Immature natural killer cell (primary cell): ENCODE measurements around the gene STRA8. TPM values are rescaled to one million over a fixed set of nuclear protein-coding genes. Genes with fewer than 3 reads are reported as not detected.

ENCODE experiments used
- DNase-seq, 3 donors: peaks; one replicate each; pipeline ENCODE4 v3.0.0; 2022; ENCODE audit warnings: mixed read lengths in 1 of 3
- H3K27ac Mint-ChIP-seq, 6 donors: one replicate each; pipeline ENCODE4 v1.8.0; 2020; ENCODE audit warnings: mixed read lengths in 6 of 6, mild to moderate bottlenecking in 5 of 6, inconsistent platforms in 4 of 6, moderate library complexity in 3 of 6
- H3K27me3 Mint-ChIP-seq, 3 donors: one replicate each; pipeline ENCODE4 v1.8.0; 2020 to 2021; ENCODE audit warnings: low read depth in 3 of 3, mild to moderate bottlenecking in 3 of 3, mixed read lengths in 3 of 3, moderate library complexity in 3 of 3, inconsistent platforms in 1 of 3
- H3K36me3 Mint-ChIP-seq, 3 donors: one replicate each; pipeline ENCODE4 v1.8.0; 2020; ENCODE audit warnings: mixed read lengths in 3 of 3, inconsistent platforms in 2 of 3, mild to moderate bottlenecking in 2 of 3
- H3K4me1 Mint-ChIP-seq, 2 donors: one replicate each; pipeline ENCODE4 v1.8.0; 2020; ENCODE audit warnings: inconsistent platforms in 2 of 2, mild to moderate bottlenecking in 2 of 2, mixed read lengths in 2 of 2, moderate library complexity in 1 of 2
- H3K4me3 Mint-ChIP-seq, 5 donors: one replicate each; pipeline ENCODE4 v1.8.0; 2020; ENCODE audit warnings: mild to moderate bottlenecking in 5 of 5, mixed read lengths in 5 of 5, inconsistent platforms in 3 of 5, moderate library complexity in 3 of 5
- H3K9me3 Mint-ChIP-seq, 6 donors: one replicate each; pipeline ENCODE4 v1.8.0; 2020; ENCODE audit warnings: mild to moderate bottlenecking in 6 of 6, mixed read lengths in 6 of 6, inconsistent platforms in 4 of 6, moderate library complexity in 3 of 6
- polyA plus RNA-seq, 3 donors: library from polyadenylated mRNA; unstranded; fragments of 300-500 nt; fragmentation: Illumina TruSeq; gene quantifications; one replicate each; pipeline ENCODE4 v1.2.3, GENCODE V29; 2021

STRA8 gene
- polyA plus RNA-seq, 3 donors from 2014 or later = not detected

GRCh38 chr7:135253851-135254771 lies 20.5 kb downstream of the STRA8 start:
- H3K27me3 Mint-ChIP-seq = peaks cover 0 to 2% (median 1%) of the 10 kb centered on the region in 3 donors
- no peaks in the 10 kb centered on the region for H3K36me3 Mint-ChIP-seq
- DNase-seq = no peak
- H3K4me1 Mint-ChIP-seq = no peaks in the 10 kb centered on the region
- no peak overlapping the region for H3K27ac Mint-ChIP-seq
- H3K4me3 Mint-ChIP-seq = no peak overlapping the region
- H3K9me3 Mint-ChIP-seq = no peaks in the 10 kb centered on the region

DNA sequence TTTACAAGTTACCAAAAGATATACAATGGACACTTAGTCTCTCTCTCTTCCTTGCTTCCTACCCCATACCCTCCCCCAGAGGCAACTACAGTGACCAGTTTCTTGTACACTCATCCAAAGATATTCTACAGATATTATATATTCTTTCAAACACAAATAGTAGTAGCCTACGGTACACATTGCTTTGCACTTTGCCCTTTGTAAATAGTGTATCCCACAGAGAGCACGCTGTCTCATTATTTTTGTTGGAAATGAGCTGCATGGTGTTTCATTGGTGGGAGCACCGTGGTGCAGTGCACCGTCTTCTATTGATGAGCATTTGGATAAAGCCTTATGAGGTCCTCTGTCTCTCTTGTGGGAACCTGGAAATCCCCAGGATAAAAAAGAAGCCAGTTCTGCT lies 24.2 kb downstream of the STRA8 start:
- no peak overlapping the region for H3K4me3 Mint-ChIP-seq
- H3K4me1 Mint-ChIP-seq = no peaks in the 10 kb centered on the region
- no peak overlapping the region for H3K27ac Mint-ChIP-seq
- no peaks in the 10 kb centered on the region for H3K9me3 Mint-ChIP-seq
- peaks cover 0 to 2% (median 0%) of the 10 kb centered on the region in 3 donors for H3K27me3 Mint-ChIP-seq
- no peak for DNase-seq
- no peaks in the 10 kb centered on the region for H3K36me3 Mint-ChIP-seq

DNA sequence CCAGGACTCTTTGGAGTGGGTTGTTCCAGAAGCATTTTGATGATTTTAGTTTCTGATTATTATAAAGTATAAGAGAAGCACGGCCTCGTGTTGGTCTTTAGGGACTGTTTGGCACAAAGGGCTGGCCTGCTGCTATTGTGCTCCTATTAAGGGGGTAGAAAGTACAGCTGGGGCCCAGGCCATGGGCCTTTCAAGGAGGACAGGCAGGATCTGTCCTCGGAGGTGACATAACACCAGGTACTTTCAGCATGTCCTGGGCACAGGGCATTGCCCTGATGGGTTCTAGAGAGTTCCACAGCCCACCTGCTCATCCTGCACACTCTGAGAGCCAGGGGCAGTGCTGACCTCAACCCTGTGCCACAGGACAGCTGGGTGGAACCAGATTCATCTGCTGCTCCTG lies 24.9 kb downstream of the STRA8 start:
- no peak for DNase-seq
- Mint-ChIP-seq H3K9me3 (no peaks in the 10 kb centered on the region), H3K4me1 (no peaks in the 10 kb centered on the region), H3K27ac (no peak overlapping the region), H3K27me3 (peaks cover 0 to 2% (median 0%) of the 10 kb centered on the region in 3 donors), H3K4me3 (no peak overlapping the region), H3K36me3 (no peaks in the 10 kb centered on the region)

GRCh38 chr7:135259702-135260101 lies 26.1 kb downstream of the STRA8 start:
- Mint-ChIP-seq H3K4me1 (no peaks in the 10 kb centered on the region), H3K4me3 (no peak overlapping the region), H3K27me3 (peaks cover 0 to 2% (median 0%) of the 10 kb centered on the region in 3 donors), H3K9me3 (no peaks in the 10 kb centered on the region), H3K27ac (no peak overlapping the region), H3K36me3 (no peaks in the 10 kb centered on the region)
- DNase-seq = no peak

- Mint-ChIP-seq H3K4me1 (no peaks in the 10 kb centered on the region), H3K27me3 (peaks cover 0 to 2% (median 0%) of the 10 kb centered on the region in 3 donors), H3K9me3 (peaks cover 0 to under 1% (median 0%) of the 10 kb centered on the region in 6 donors), H3K36me3 (no peaks in the 10 kb centered on the region), H3K27ac (no peak overlapping the region), H3K4me3 (no peak overlapping the region)
- DNase-seq = no peak
Measured at GRCh38 chr7:135260470-135260869, 26.8 kb downstream of the STRA8 start.

GRCh38 chr7:135260930-135261721 lies 27.5 kb downstream of the STRA8 start:
- DNase-seq = no peak
- no peak overlapping the region for H3K4me3 Mint-ChIP-seq
- peaks cover 3 to 5% (median 4%) of the 10 kb centered on the region in 3 donors for H3K27me3 Mint-ChIP-seq
- H3K9me3 Mint-ChIP-seq = peaks cover 0 to 5% (median 0%) of the 10 kb centered on the region in 6 donors
- no peaks in the 10 kb centered on the region for H3K4me1 Mint-ChIP-seq
- peak overlapping the region in 1 of 6 donors; percentile 21 for H3K27ac Mint-ChIP-seq
- no peaks in the 10 kb centered on the region for H3K36me3 Mint-ChIP-seq

- H3K27ac Mint-ChIP-seq = no peak overlapping the region
- H3K36me3 Mint-ChIP-seq = no peaks in the 10 kb centered on the region
- peaks cover 3 to 7% (median 7%) of the 10 kb centered on the region in 3 donors for H3K27me3 Mint-ChIP-seq
- H3K4me1 Mint-ChIP-seq = no peaks in the 10 kb centered on the region
- no peak overlapping the region for H3K4me3 Mint-ChIP-seq
- no peak for DNase-seq
- peaks cover 0 to 5% (median 0%) of the 10 kb centered on the region in 6 donors for H3K9me3 Mint-ChIP-seq
Measured at GRCh38 chr7:135262623-135263320, 29.1 kb downstream of the STRA8 start.

- Mint-ChIP-seq H3K9me3 (peaks cover 0 to 5% (median 0%) of the 10 kb centered on the region in 6 donors), H3K4me1 (no peaks in the 10 kb centered on the region), H3K36me3 (no peaks in the 10 kb centered on the region), H3K27ac (no peak overlapping the region), H3K4me3 (no peak overlapping the region), H3K27me3 (peaks cover 6 to 7% (median 7%) of the 10 kb centered on the region in 3 donors)
- no peak for DNase-seq
Measured at GRCh38 chr7:135263321-135263970, 29.8 kb downstream of the STRA8 start.

GRCh38 chr7:135265637-135266036 lies 32.0 kb downstream of the STRA8 start:
- Mint-ChIP-seq H3K27me3 (peaks cover 7 to 11% (median 8%) of the 10 kb centered on the region in 3 donors), H3K36me3 (no peaks in the 10 kb centered on the region), H3K27ac (no peak overlapping the region), H3K4me3 (no peak overlapping the region), H3K9me3 (peaks cover 0 to 5% (median 0%) of the 10 kb centered on the region in 6 donors), H3K4me1 (no peaks in the 10 kb centered on the region)
- DNase-seq = no peak

DNA sequence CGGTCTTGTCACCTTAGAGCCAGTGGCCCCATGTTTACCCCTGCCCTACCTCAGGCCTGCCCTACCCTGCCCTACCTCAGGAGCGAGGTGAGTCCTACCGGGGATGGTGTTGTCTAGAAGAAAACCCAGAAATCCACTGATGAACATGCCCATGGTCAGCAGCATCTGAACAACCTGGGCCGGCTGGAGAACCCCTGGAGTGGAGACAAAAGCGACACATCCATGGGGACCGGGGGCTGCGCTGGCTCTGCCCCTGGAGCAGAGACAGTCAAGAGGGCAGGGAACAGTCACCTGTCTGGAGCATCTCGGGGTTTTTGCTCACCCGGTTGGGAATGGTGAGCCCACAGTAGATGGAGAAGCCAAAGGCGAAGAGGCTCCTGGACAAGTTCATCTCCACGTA lies 36.3 kb downstream of the STRA8 start:
- Mint-ChIP-seq H3K36me3 (no peaks in the 10 kb centered on the region), H3K4me3 (no peak overlapping the region), H3K27me3 (peaks cover 8 to 12% (median 9%) of the 10 kb centered on the region in 3 donors), H3K4me1 (no peaks in the 10 kb centered on the region), H3K27ac (no peak overlapping the region), H3K9me3 (peaks cover 0 to 5% (median 0%) of the 10 kb centered on the region in 6 donors)
- DNase-seq = no peak

- Mint-ChIP-seq H3K4me3 (no peak overlapping the region), H3K4me1 (no peaks in the 10 kb centered on the region), H3K36me3 (no peaks in the 10 kb centered on the region), H3K27ac (no peak overlapping the region), H3K9me3 (peaks cover 0 to 2% (median 0%) of the 10 kb centered on the region in 6 donors), H3K27me3 (peaks cover 6 to 10% (median 9%) of the 10 kb centered on the region in 3 donors)
- no peak for DNase-seq
Measured at GRCh38 chr7:135270577-135271254, 37.1 kb downstream of the STRA8 start.

DNA sequence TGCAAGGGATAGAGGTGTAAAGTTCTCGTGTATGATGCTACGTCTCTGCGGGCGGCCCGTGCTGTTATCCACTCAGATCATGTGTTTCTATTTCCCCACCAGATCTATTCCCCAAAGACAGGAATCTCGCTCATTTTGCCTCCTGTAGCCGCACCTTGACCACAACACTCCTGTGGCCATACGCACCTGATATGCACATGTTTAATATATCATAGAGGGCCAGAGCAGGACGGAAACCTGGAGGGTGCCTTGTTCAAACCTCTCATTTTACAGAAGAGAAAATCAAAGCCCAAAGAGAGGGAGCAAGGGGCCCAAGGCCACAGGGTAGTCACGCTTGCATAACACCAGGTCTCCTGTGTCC lies 37.6 kb downstream of the STRA8 start:
- H3K27me3 Mint-ChIP-seq = peaks cover 5 to 9% (median 7%) of the 10 kb centered on the region in 3 donors

GRCh38 chr7:135272303-135272702 lies 38.7 kb downstream of the STRA8 start:
- Mint-ChIP-seq H3K4me1 (no peaks in the 10 kb centered on the region), H3K27ac (no peak overlapping the region), H3K27me3 (peaks cover 3 to 9% (median 6%) of the 10 kb centered on the region in 3 donors), H3K9me3 (no peaks in the 10 kb centered on the region), H3K4me3 (no peak overlapping the region), H3K36me3 (no peaks in the 10 kb centered on the region)
- no peak for DNase-seq

More for the DNA sequence above, 37.6 kb downstream of the STRA8 start:
- no peaks in the 10 kb centered on the region for H3K36me3 Mint-ChIP-seq
- no peaks in the 10 kb centered on the region for H3K9me3 Mint-ChIP-seq
- DNase-seq = no peak
- no peak overlapping the region for H3K4me3 Mint-ChIP-seq
- no peaks in the 10 kb centered on the region for H3K4me1 Mint-ChIP-seq
- H3K27ac Mint-ChIP-seq = no peak overlapping the region
